K562 (cell line): ENCODE measurements around the gene PGD. TPM values are rescaled to one million over a fixed set of nuclear protein-coding genes. Genes with fewer than 3 reads are reported as not detected.
A peak's percentile ranks its signal among the peaks of the same experiment; 100 is the strongest.

Experiments
- CHD7 ChIP-seq: fragments of 200-600 bp; sonication (generic); IDR thresholded peaks from one replicate; pipeline ENCODE4 v1.6.1; 2012; ENCODE audit warnings: mild to moderate bottlenecking, low read depth, low read length, inconsistent platforms
- DDX20 ChIP-seq: fragments of 450-650 bp; IDR thresholded peaks from 2 replicates; pipeline ENCODE4 v1.6.1; 2016; ENCODE audit warnings: missing genetic modification characterization, low read depth, mild to moderate bottlenecking, missing compliant biosample characterization, moderate library complexity
- ETV5 ChIP-seq: sonication (generic); formaldehyde crosslinking; IDR thresholded peaks from 2 replicates; pipeline ENCODE4 v1.4.0; 2020; ENCODE audit warnings: low read depth, mild to moderate bottlenecking, missing genetic modification reagents
- FOXK2 ChIP-seq, 2 experiments: fragments of 450-650 bp; IDR thresholded peaks in 1 of 2; conservative IDR thresholded peaks in 1 of 2; 2 replicates each; pipeline ENCODE4 v1.6.1; 2016; ENCODE audit warnings: low read depth in 2 of 2, mild to moderate bottlenecking in 1 of 2
- JUN ChIP-seq, 2 experiments: sonication (generic) in 1 of 2; formaldehyde crosslinking in 1 of 2; IDR thresholded peaks; 2 replicates each; pipeline versions ENCODE4 v1.6.1 to v1.8.0; 2012 to 2022; ENCODE audit warnings: borderline replicate concordance in 2 of 2, mild to moderate bottlenecking in 2 of 2, improper control_type of control experiment in 1 of 2, low read depth in 1 of 2, low read length in 1 of 2, missing genetic modification reagents in 1 of 2
- KHSRP ChIP-seq: fragments of 450-650 bp; IDR thresholded peaks from 2 replicates; pipeline ENCODE4 v1.6.1; 2017
- MBD2 ChIP-seq: sonication (generic); IDR thresholded peaks from 2 replicates; pipeline ENCODE4 v1.6.1; 2016; ENCODE audit warnings: low read depth, borderline replicate concordance
- MED1 ChIP-seq: sonication (generic); formaldehyde crosslinking; IDR thresholded peaks from 2 replicates; pipeline ENCODE4 v1.8.1; 2023; ENCODE audit warnings: missing genetic modification reagents, borderline replicate concordance
- PHF21A ChIP-seq: fragments of 450-650 bp; IDR thresholded peaks from 2 replicates; pipeline ENCODE4 v1.6.1; 2017; ENCODE audit warnings: low read depth, borderline replicate concordance
- RBM15 ChIP-seq: fragments of 200-400 bp; formaldehyde crosslinking; IDR thresholded peaks from 2 replicates; pipeline ENCODE4 v1.6.1; 2018; ENCODE audit warnings: mild to moderate bottlenecking, low read length, moderate library complexity; ENCODE audit not compliant: insufficient read depth
- SNRNP70 ChIP-seq: fragments of 200-400 bp; formaldehyde crosslinking; optimal IDR thresholded peaks from 2 replicates; pipeline ENCODE3; 2017; ENCODE audit warnings: low read depth, low read length
- TEAD2 ChIP-seq: fragments of 450-650 bp; IDR thresholded peaks from 2 replicates; pipeline ENCODE4 v1.6.1; 2016; ENCODE audit warnings: missing genetic modification characterization, control low read depth, missing compliant biosample characterization
- ZKSCAN1 ChIP-seq: fragments of 150-350 bp; IDR thresholded peaks from 2 replicates; pipeline ENCODE4 v1.6.1; 2016; ENCODE audit warnings: low read depth, low read length
- ZNF41 ChIP-seq: fragments of 250-450 bp; sonication (Bioruptor Pico); conservative IDR thresholded peaks from 2 replicates; pipeline ENCODE4 v1.4.0; 2020; ENCODE audit warnings: mild to moderate bottlenecking
- ZNF668 ChIP-seq: fragments of 250-450 bp; sonication (Bioruptor Pico); IDR thresholded peaks from 2 replicates; pipeline ENCODE4 v1.8.0; 2022; ENCODE audit warnings: mild to moderate bottlenecking, inconsistent platforms
- ZNF79 ChIP-seq: fragments of 250-450 bp; sonication (Bioruptor Pico); IDR thresholded peaks from 2 replicates; pipeline ENCODE4 v1.4.0; 2020; ENCODE audit warnings: low read depth, mild to moderate bottlenecking, moderate library complexity
- polyA plus RNA-seq, 8 experiments: library from polyadenylated mRNA; depleted of rRNA in 4 of 8; stranded (reverse) in 5 of 8; unstranded in 3 of 8; fragments of >200 nt; fragmentation: Nextera tagmentation in 2 of 8; fragmentation: Illumina TruSeq in 1 of 8; extraction: Ambion mirVana in 2 of 8; extraction: Trizol in 1 of 8; gene quantifications; 2 replicates each; pipeline versions ENCODE4 v1.2.1 to v1.2.3, GENCODE V29; 2011 to 2014; ENCODE audit warnings: inconsistent platforms in 1 of 8, missing spikeins in 1 of 8
- total RNA-seq, 7 experiments: library from RNA; depleted of rRNA in 6 of 7; stranded (reverse); fragments of >200 nt in 6 of 7; fragmentation: Illumina TruSeq in 2 of 7; extraction: Trizol in 2 of 7; gene quantifications; 2 replicates each; pipeline versions ENCODE4 v1.2.1 to v1.2.3, GENCODE V29; 2011 to 2021; ENCODE audit warnings: low replicate concordance in 1 of 7

The PGD gene
- total and polyA plus RNA-seq, 9 of the 15 experiments (the other 6 are each of a cell fraction or from before 2014, with no cell fraction given): 177 to 542 (median 270) TPM

DNA sequence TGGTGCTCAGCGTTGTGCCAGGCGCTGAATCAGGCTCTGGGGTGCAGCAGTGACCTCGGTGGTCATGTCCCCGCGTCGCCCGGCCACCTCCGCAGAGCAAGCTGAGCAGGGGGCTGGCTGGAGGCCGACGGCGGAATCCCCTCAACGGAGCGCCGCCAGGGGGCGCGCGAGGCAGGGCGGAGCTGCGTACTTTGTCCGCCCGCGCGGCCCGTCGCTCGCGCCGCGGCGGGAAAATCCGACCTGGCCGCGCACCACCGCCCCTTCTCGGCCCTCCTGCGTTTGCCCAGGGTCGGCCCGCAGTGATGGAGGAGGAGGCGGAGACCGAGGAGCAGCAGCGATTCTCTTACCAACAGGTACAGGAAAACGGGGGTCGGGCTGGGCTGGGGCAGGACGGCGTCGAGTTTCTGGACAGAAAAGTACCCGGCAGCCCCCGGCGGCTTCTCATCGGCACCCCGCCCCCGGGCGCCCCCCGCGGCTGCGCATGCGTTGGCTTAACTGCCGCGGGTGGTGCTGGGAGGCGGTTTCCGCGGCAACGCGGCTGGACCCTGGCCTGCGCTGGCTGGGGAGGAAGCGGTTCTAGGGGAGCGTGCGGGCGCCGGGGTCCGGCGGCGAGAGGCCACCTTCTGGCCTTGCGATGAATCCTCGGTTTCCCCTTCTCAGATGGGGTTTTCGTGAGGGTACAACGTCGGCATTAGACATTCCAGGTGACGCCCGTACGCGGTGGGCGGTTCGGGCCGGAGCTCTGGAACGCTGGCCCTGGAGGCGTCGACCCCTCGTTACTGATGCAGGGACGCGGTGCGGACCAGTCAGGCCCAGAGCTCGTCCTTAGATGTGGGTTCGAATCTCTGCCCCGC is 31.6 kb downstream of the PGD start, which contains the start of gene CENPS (continued):
- TF ChIP-seq ZNF41 (CRISPR knock-in tag): peak; percentile 71; the same call in 1 of the 2 replicates
- TF ChIP-seq CHD7: no peak
- TF ChIP-seq RBM15: 0 out of 2 replicates have a peak, but pooled peaks have one; percentile 32
- TF ChIP-seq ZNF668 (CRISPR knock-in tag): peak; percentile 77; the same call in 1 of the 2 replicates
- TF ChIP-seq DDX20 (tag): no peak
- no peak for TF ChIP-seq MED1 (CRISPR knock-in tag)
- TF ChIP-seq SNRNP70: no peak
- no peak for TF ChIP-seq KHSRP
- TF ChIP-seq ZNF79: no peak
- peak in 1 of 2 experiments; percentile 74; a peak in 2 of 4 replicates for TF ChIP-seq FOXK2 (conservative IDR thresholded peaks at IDR 0.05 in 1 of 2, IDR thresholded peaks at IDR 0.05 in 1 of 2; ENCODE audit: low read depth in 2 of 2)
- TF ChIP-seq ETV5 (CRISPR knock-in tag): peak; percentile 59
- no peak for TF ChIP-seq MBD2
- peak; percentile 71; the same call in 1 of the 2 replicates for TF ChIP-seq JUN (IDR thresholded peaks at IDR 0.05; ENCODE audit: borderline replicate concordance, low read depth, low read length)
- peak; percentile 89; the same call in 1 of the 2 replicates for TF ChIP-seq JUN (CRISPR knock-in tag; IDR thresholded peaks at IDR 0.05; ENCODE audit: borderline replicate concordance)
- TF ChIP-seq ZKSCAN1: 0 out of 2 replicates have a peak, but pooled peaks have one; percentile 18
- 0 out of 2 replicates have a peak, but pooled peaks have one; percentile 39 for TF ChIP-seq PHF21A
- TF ChIP-seq TEAD2 (tag): no peak
